AG10803 (cell line): ENCODE results near the gene UBE2K.
"Not testable (repeated sequence)": the region's sequence is repeated elsewhere in the genome, so short reads cannot be mapped to it uniquely, and the experiment has no call there.

Experiments
- DNase-seq: peaks from one replicate; pipeline ENCODE4 v3.0.0; 2010; ENCODE audit warnings: low read depth
- H3K4me3 ChIP-seq: 2 replicates; pipeline ENCODE4 v1.5.1; 2011; ENCODE audit warnings: mild to moderate bottlenecking, low read length, control low read depth
- TF ChIP-seq, protein P1 (sequence below): conservative IDR thresholded peaks from 2 replicates; pipeline ENCODE4 v1.5.1; 2011; ENCODE audit warnings: mild to moderate bottlenecking, low read length, control low read depth, inconsistent platforms

The UBE2K gene

DNA sequence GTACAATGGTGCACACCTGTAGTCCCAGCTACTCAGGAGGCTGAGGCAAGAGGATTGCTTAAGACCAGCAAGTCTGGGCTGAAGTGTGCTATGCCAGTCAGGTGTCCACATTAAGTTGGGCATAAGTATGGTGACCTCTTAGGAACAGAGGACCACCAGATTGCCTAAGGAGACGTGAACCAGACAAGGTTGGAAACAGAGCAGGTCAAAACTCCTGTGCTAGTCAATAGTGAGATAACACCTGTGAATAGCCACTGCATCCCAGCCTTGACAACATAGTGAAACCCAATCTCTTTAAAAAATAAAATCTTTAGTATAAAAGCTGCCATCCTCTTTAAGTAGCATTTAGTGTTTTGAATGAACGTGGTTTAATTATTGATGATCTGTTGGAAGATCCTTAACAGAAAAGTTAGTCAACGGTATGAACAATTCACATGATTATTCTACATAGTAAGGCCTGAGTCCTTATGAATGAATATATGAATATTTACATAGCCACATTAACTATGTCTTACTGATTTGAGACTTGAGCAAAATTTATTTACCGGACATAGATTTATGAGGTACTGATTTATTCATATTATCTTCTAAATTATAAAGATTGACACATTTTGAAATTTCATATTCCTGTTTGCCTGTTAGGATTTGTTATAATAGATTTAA is 63.2 kb downstream of the UBE2K start:
- TF ChIP-seq, protein P1, sequence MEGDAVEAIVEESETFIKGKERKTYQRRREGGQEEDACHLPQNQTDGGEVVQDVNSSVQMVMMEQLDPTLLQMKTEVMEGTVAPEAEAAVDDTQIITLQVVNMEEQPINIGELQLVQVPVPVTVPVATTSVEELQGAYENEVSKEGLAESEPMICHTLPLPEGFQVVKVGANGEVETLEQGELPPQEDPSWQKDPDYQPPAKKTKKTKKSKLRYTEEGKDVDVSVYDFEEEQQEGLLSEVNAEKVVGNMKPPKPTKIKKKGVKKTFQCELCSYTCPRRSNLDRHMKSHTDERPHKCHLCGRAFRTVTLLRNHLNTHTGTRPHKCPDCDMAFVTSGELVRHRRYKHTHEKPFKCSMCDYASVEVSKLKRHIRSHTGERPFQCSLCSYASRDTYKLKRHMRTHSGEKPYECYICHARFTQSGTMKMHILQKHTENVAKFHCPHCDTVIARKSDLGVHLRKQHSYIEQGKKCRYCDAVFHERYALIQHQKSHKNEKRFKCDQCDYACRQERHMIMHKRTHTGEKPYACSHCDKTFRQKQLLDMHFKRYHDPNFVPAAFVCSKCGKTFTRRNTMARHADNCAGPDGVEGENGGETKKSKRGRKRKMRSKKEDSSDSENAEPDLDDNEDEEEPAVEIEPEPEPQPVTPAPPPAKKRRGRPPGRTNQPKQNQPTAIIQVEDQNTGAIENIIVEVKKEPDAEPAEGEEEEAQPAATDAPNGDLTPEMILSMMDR: no peak
- no peak overlapping the region for H3K4me3 ChIP-seq
- DNase-seq: no peak

GRCh38 chr4:39763714-39764572 is 66.0 kb downstream of the UBE2K start:
- DNase-seq: no peak
- no peak overlapping the region for H3K4me3 ChIP-seq
- TF ChIP-seq, protein P1: no peak

DNA sequence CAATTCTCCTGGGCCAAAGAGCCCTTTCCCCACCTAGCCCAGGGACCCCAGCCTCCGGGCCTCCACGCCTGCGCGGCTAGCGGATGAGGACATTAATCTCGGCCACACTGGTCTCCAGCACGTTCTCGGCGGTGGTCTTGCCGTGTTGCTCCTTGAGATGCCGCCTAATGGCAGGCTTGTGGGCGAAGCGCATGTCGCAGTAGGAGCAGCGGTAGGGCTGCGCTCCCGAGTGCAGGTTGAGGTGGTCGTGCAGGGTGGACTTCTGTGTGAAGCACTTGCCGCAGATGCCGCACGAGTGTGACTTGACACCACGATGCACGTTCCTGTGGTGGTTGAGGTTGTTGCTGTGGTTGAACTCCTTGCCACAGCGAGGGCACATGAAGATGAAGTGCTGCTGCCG is 72.1 kb downstream of the UBE2K start:
- no peak overlapping the region for H3K4me3 ChIP-seq
- no peak for DNase-seq
- TF ChIP-seq, protein P1: no peak

DNA sequence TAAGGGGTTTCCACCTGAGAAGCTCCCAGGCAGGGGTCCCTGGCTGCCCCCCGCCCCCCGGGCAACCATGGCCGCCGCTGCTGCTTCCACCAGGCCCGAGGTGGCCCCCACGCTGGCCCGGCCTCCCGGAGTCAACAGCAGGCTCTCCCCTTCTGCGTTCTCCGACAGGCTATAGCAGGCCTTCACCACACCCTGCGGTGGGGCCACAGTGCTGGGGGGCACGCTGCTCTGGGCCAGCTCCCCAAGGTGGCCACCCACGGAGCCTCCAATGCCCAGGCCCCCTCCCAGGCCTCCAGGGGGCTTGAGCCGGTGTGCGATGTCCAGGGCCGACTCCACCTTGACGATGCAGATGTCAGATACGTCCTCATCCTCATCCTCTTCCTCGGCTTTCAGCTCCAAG is 72.5 kb downstream of the UBE2K start:
- TF ChIP-seq, protein P1: no peak

GRCh38 chr4:39770969-39771724 is 73.2 kb downstream of the UBE2K start:
- no peak for DNase-seq
- no peak overlapping the region for H3K4me3 ChIP-seq
- TF ChIP-seq, protein P1: no peak

More for the DNA sequence above, 72.5 kb downstream of the UBE2K start:
- H3K4me3 ChIP-seq: no peak overlapping the region
- no peak for DNase-seq

DNA sequence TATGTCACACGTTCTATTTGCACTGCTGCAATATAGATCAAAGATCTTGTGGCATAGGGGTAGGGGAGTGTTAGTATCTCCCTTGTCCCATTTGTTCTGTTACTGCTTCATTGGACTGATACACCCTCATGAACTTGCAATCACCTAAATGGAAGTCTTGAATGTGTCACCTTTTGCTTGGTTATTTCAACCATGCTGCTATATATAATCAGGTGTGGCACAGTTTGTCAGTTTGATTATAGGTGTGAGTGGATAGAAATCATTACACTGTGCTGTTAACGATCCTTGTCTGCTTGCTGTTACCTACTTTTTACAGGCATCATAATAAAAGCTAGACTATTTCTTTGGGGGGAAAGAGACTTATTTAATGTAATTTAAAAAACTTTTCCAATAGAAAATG is 84.1 kb downstream of the UBE2K start:
- not testable (repeated sequence) for H3K4me3 ChIP-seq, DNase-seq

DNA sequence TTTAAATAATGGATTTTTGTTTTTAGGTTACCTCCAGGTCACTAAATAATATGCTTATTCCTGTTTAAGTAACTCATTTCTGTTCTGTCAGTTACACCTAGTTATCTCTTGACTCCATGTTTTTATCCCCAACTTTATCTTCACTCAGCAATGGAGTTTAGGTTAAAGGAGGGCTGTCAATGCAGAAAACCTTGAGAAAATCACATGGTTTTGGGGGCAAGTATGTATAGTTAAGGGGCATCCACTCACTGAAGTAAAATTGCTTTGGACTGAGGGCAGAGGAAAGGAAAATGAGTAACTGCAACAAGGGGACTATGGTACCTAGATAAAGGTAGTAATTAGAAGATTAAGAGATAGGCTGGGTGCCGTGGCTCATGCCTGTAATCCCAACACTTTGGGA is 87.1 kb downstream of the UBE2K start:
- no peak for DNase-seq
- TF ChIP-seq, protein P1: no peak
- H3K4me3 ChIP-seq: no peak overlapping the region
